ENCODE results near the gene TUBGCP5. TPM values are rescaled to one million over a fixed set of nuclear protein-coding genes. Genes with fewer than 3 reads are reported as not detected.
A peak's percentile ranks its signal among the peaks of the same experiment; 100 is the strongest.

The TUBGCP5 gene
- total RNA-seq, 2 donors from 2014 or later, result 6.8 to 11.6 TPM

- no peak for DNase-seq (ENCODE audit: low spot score)
Observed at GRCh38 chr15:22969489-22969888, 69.9 kb downstream of the TUBGCP5 start.

GRCh38 chr15:22968366-22968765 lies 71.0 kb downstream of the TUBGCP5 start:
- TF ChIP-seq, protein P1, sequence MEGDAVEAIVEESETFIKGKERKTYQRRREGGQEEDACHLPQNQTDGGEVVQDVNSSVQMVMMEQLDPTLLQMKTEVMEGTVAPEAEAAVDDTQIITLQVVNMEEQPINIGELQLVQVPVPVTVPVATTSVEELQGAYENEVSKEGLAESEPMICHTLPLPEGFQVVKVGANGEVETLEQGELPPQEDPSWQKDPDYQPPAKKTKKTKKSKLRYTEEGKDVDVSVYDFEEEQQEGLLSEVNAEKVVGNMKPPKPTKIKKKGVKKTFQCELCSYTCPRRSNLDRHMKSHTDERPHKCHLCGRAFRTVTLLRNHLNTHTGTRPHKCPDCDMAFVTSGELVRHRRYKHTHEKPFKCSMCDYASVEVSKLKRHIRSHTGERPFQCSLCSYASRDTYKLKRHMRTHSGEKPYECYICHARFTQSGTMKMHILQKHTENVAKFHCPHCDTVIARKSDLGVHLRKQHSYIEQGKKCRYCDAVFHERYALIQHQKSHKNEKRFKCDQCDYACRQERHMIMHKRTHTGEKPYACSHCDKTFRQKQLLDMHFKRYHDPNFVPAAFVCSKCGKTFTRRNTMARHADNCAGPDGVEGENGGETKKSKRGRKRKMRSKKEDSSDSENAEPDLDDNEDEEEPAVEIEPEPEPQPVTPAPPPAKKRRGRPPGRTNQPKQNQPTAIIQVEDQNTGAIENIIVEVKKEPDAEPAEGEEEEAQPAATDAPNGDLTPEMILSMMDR (IDR thresholded peaks at IDR 0.05), result no peak

More at GRCh38 chr15:22969489-22969888, 69.9 kb downstream of the TUBGCP5 start:
- no peak overlapping the region for H3K27ac ChIP-seq
- H3K27me3 ChIP-seq, result no peaks in the 10 kb centered on the region
- H3K4me1 ChIP-seq, result peaks cover 0 to 32% of the 10 kb centered on the region in 2 donors
- H3K36me3 ChIP-seq, result no peaks in the 10 kb centered on the region
- H3K4me3 ChIP-seq, result no peak overlapping the region
- TF ChIP-seq, protein P1 (IDR thresholded peaks at IDR 0.05), result no peak
- H3K9me3 ChIP-seq, result no peaks in the 10 kb centered on the region

GRCh38 chr15:22967084-22967770 lies 72.1 kb downstream of the TUBGCP5 start:
- H3K36me3 ChIP-seq, result no peaks in the 10 kb centered on the region
- H3K9me3 ChIP-seq, result no peaks in the 10 kb centered on the region
- peaks cover 0 to 43% of the 10 kb centered on the region in 2 donors for H3K4me1 ChIP-seq
- peak overlapping the region in 1 of 2 donors; percentile 28 for H3K27ac ChIP-seq
- no peak overlapping the region for H3K4me3 ChIP-seq
- no peaks in the 10 kb centered on the region for H3K27me3 ChIP-seq
- TF ChIP-seq, protein P1 (IDR thresholded peaks at IDR 0.05), result no peak
- no peak for DNase-seq (ENCODE audit: low spot score)

More at GRCh38 chr15:22968366-22968765, 71.0 kb downstream of the TUBGCP5 start:
- Histone ChIP-seq H3K4me1 (peaks cover 0 to 32% of the 10 kb centered on the region in 2 donors), H3K27ac (peak overlapping the region; percentile 24 to 33), H3K36me3 (no peaks in the 10 kb centered on the region), H3K9me3 (no peaks in the 10 kb centered on the region), H3K27me3 (no peaks in the 10 kb centered on the region), H3K4me3 (no peak overlapping the region)
- no peak for DNase-seq (ENCODE audit: low spot score)

DNA sequence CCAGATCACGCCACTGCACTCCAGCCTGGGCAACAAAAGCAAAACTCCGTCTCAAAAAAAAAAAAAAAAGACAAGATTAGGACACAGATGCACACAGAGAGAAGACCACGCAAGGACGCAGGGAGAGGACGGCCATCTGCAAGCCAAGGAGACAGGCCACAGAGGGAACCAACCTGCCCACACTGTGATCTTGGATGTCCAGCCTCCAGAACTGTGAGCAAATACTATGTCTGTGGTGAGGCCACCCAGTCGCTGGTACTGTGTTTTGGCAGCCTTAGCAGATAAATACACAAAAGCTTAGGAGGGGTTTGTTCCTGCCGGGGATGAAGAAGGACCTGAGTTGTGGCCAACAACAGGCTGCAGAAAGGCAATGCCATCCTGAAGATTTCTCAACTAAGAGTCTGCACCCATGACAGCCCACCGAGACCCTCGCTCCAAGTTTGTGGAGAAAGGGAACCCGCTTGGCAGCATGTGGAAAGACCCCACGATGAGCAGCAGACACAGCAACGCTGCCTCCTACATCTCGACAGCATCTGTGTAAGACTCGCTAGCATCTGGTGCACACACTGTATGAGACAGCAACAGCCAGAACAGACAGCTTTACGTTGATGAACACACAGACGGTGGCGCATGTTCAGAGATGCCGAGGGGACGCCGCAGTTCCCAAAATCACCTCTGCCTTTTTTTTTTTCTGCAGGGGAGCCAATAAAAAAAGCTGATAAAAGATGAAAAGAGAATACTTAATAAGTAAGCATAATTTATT lies 72.9 kb downstream of the TUBGCP5 start:
- no peaks in the 10 kb centered on the region for H3K9me3 ChIP-seq
- H3K4me1 ChIP-seq, result peaks cover 0 to 48% of the 10 kb centered on the region in 2 donors
- no peak for DNase-seq (ENCODE audit: low spot score)
- no peaks in the 10 kb centered on the region for H3K36me3 ChIP-seq
- TF ChIP-seq, protein P1 (IDR thresholded peaks at IDR 0.05), result no peak
- no peak overlapping the region for H3K27ac ChIP-seq
- no peak overlapping the region for H3K4me3 ChIP-seq
- no peaks in the 10 kb centered on the region for H3K27me3 ChIP-seq

DNA sequence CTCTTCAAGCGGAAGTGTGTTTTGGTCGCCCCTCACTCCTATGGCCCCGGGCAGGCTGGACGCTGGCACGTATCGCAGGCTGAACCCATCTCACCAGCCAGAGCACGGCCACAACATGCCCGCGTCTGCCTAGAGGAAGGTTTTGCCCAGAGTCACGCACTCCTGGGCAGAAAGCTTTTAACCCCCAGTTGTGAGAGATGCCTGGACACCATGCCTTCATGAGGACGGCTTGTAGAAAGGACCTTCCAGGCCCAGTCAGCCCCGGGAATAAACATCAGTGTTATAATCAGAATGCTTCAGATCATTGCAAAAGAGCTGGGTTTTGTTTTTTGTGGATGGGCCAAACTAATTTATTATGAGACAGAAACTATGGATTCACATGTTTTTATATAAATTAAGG lies 75.7 kb downstream of the TUBGCP5 start:
- TF ChIP-seq, protein P1 (IDR thresholded peaks at IDR 0.05), result no peak
- no peak for DNase-seq (ENCODE audit: low spot score)
- Histone ChIP-seq H3K4me1 (peaks cover 0 to 72% of the 10 kb centered on the region in 2 donors), H3K36me3 (no peaks in the 10 kb centered on the region), H3K27ac (peak overlapping the region; percentile 62 to 72), H3K9me3 (no peaks in the 10 kb centered on the region), H3K4me3 (no peak overlapping the region), H3K27me3 (no peaks in the 10 kb centered on the region)

Measured in right atrium auricular region (tissue), 2 donors.